Caco-2 (cell line): ENCODE data around the gene RNF4. TPM values are rescaled to one million over a fixed set of nuclear protein-coding genes. Genes with fewer than 3 reads are reported as not detected.

Source experiments
- BruUV-seq: library from RNA; stranded (reverse); fragments of 400-500 nt; replicated peaks from 2 replicates; lab custom pipeline; 2021; lab: Mats Ljungman, UMichigan
- CTCF ChIA-PET: fragments of 300-600 bp; sonication (Branson Sonifier 250); formaldehyde crosslinking; loops from one replicate; lab custom pipeline; 2022; ENCODE audit warnings: antibody characterized with exemption; lab: Charles Lee
- POLR2A ChIA-PET: fragments of 300-600 bp; sonication (Branson Sonifier 250); formaldehyde crosslinking; loops from one replicate; lab custom pipeline; 2022; ENCODE audit warnings: antibody characterized with exemption; lab: Charles Lee
- DNase-seq, 2 experiments: peaks; one replicate each; pipeline versions ENCODE4 v3.0.0 to v3.0.0-alpha.2; 2020 to 2022
- H3K27me3 ChIP-seq: replicated peaks from 2 replicates; pipeline ENCODE4 v1.6.0; 2011; ENCODE audit warnings: low read length; ENCODE audit not compliant: control insufficient read depth, insufficient read depth
- H3K36me3 ChIP-seq: 2 replicates; pipeline ENCODE4 v1.5.1; 2011; ENCODE audit warnings: low read length; ENCODE audit not compliant: control insufficient read depth, insufficient read depth
- H3K4me1 ChIP-seq: fragments of 250-450 bp; sonication (Bioruptor Pico); 2 replicates; pipeline ENCODE4 v1.5.1; 2020; ENCODE audit warnings: mild to moderate bottlenecking
- H3K4me3 ChIP-seq: 2 replicates; pipeline ENCODE4 v1.5.1; 2011; ENCODE audit warnings: low read depth, mild to moderate bottlenecking, control low read depth, low read length
- H3K9me3 ChIP-seq: fragments of 250-450 bp; sonication (Bioruptor Pico); 2 replicates; pipeline ENCODE4 v1.5.1; 2020; ENCODE audit warnings: mild to moderate bottlenecking, moderate library complexity
- H3K27ac Mint-ChIP-seq: one replicate; pipeline ENCODE4 v1.8.0; 2022; ENCODE audit warnings: mixed read lengths; ENCODE audit not compliant: unreplicated experiment
- H3K27me3 Mint-ChIP-seq: one replicate; pipeline ENCODE4 v1.8.0; 2022; ENCODE audit warnings: mixed read lengths; ENCODE audit not compliant: insufficient read depth, unreplicated experiment
- H3K36me3 Mint-ChIP-seq: one replicate; pipeline ENCODE4 v1.8.0; 2022; ENCODE audit warnings: mild to moderate bottlenecking, mixed read lengths; ENCODE audit not compliant: insufficient read depth, unreplicated experiment
- H3K4me1 Mint-ChIP-seq: one replicate; pipeline ENCODE4 v1.8.0; 2022; ENCODE audit warnings: low read depth, mixed read lengths; ENCODE audit not compliant: unreplicated experiment
- H3K4me3 Mint-ChIP-seq: one replicate; pipeline ENCODE4 v1.8.0; 2022; ENCODE audit warnings: mild to moderate bottlenecking, moderate library complexity, mixed read lengths; ENCODE audit not compliant: unreplicated experiment
- H3K9me3 Mint-ChIP-seq: one replicate; pipeline ENCODE4 v1.8.0; 2022; ENCODE audit warnings: mixed read lengths; ENCODE audit not compliant: unreplicated experiment
- CTCF ChIP-seq, 2 experiments: fragments of 200-600 bp in 1 of 2; IDR thresholded peaks; 1 replicate in 1 of 2; 2 replicates in 1 of 2; pipeline versions ENCODE4 v1.5.1 to v1.8.0; 2011 to 2022; ENCODE audit warnings: antibody characterized with exemption in 1 of 2, control low read depth in 1 of 2, inconsistent platforms in 1 of 2, low read depth in 1 of 2, low read length in 1 of 2, mild to moderate bottlenecking in 1 of 2, moderate library complexity in 1 of 2; ENCODE audit not compliant: insufficient read depth in 1 of 2, severe bottlenecking in 1 of 2, unreplicated experiment in 1 of 2
- intact Hi-C: fragments of 100-400 bp; cut with micrococcal nuclease; formaldehyde crosslinking; loops from one replicate; pipeline ENCODE4 v1.10.0; 2022; ENCODE audit not compliant: unreplicated experiment
- total RNA-seq: library from RNA; stranded (reverse); gene quantifications from 2 replicates; pipeline ENCODE4 v1.2.3, GENCODE V29; 2022

The RNF4 gene
- total RNA-seq, 1 experiment from 2014 or later, result 75.4 TPM

- peaks cover 80% of the 10 kb centered on the region for H3K36me3 Mint-ChIP-seq
- H3K4me1 ChIP-seq, result no peaks in the 10 kb centered on the region
- H3K4me1 Mint-ChIP-seq, result no peaks in the 10 kb centered on the region
- ChIA-PET POLR2A (no interaction called here), CTCF (no interaction called here)
- intact Hi-C loops, result no loop called here
- H3K27me3 ChIP-seq, result no peaks in the 10 kb centered on the region
- no peaks in the 10 kb centered on the region for H3K9me3 ChIP-seq
- H3K36me3 ChIP-seq, result peaks cover 2% of the 10 kb centered on the region
- H3K9me3 Mint-ChIP-seq, result no peaks in the 10 kb centered on the region
- H3K4me3 Mint-ChIP-seq, result no peak overlapping the region
- no peak overlapping the region for H3K27ac Mint-ChIP-seq
- no peak overlapping the region for H3K4me3 ChIP-seq
- TF ChIP-seq CTCF (IDR thresholded peaks at IDR 0.05; ENCODE audit: insufficient read depth in 1 of 2, low read depth in 1 of 2, low read length in 1 of 2, severe bottlenecking in 1 of 2, unreplicated experiment in 1 of 2), result no peak
- DNase-seq, result no peak
- no peaks in the 10 kb centered on the region for H3K27me3 Mint-ChIP-seq
- BruUV-seq, result no TSS peak
These were observed 32.2 kb downstream of the RNF4 start for GRCh38 chr4:2501034-2501594.

GRCh38 chr4:2503809-2504208 lies 34.9 kb downstream of the RNF4 start:
- Mint-ChIP-seq H3K4me1 (no peaks in the 10 kb centered on the region), H3K4me3 (no peak overlapping the region), H3K27ac (no peak overlapping the region), H3K36me3 (peaks cover 77% of the 10 kb centered on the region), H3K27me3 (no peaks in the 10 kb centered on the region), H3K9me3 (no peaks in the 10 kb centered on the region)
- H3K4me3 ChIP-seq, result no peak overlapping the region
- BruUV-seq, result no TSS peak
- no peaks in the 10 kb centered on the region for H3K27me3 ChIP-seq
- POLR2A ChIA-PET, result no interaction called here
- intact Hi-C loops, result no loop called here
- no peaks in the 10 kb centered on the region for H3K9me3 ChIP-seq
- no peak for TF ChIP-seq CTCF (IDR thresholded peaks at IDR 0.05; ENCODE audit: insufficient read depth in 1 of 2, low read depth in 1 of 2, low read length in 1 of 2, severe bottlenecking in 1 of 2, unreplicated experiment in 1 of 2)
- peaks cover 2% of the 10 kb centered on the region for H3K36me3 ChIP-seq
- H3K4me1 ChIP-seq, result no peaks in the 10 kb centered on the region
- CTCF ChIA-PET, result interaction anchor here (1.1 kb wide), 1 partner anchor 32 kb away, joined by 3 read pairs; no protein-coding TSS in a partner anchor
- DNase-seq, result no peak

GRCh38 chr4:2507259-2507658 lies 38.4 kb downstream of the RNF4 start:
- Mint-ChIP-seq H3K9me3 (no peaks in the 10 kb centered on the region), H3K27me3 (no peaks in the 10 kb centered on the region), H3K4me1 (no peaks in the 10 kb centered on the region), H3K36me3 (peaks cover 74% of the 10 kb centered on the region), H3K27ac (no peak overlapping the region), H3K4me3 (no peak overlapping the region)
- no peaks in the 10 kb centered on the region for H3K9me3 ChIP-seq
- no peaks in the 10 kb centered on the region for H3K27me3 ChIP-seq
- ChIA-PET CTCF (interaction anchor here (1.0 kb wide), 1 partner anchor 28 kb away, joined by 3 read pairs; no protein-coding TSS in a partner anchor), POLR2A (no interaction called here)
- H3K36me3 ChIP-seq, result no peaks in the 10 kb centered on the region; the same call in 1 of the 2 replicates
- no peak for DNase-seq
- no peaks in the 10 kb centered on the region for H3K4me1 ChIP-seq
- BruUV-seq, result no TSS peak
- intact Hi-C loops, result no loop called here
- no peak overlapping the region for H3K4me3 ChIP-seq
- no peak for TF ChIP-seq CTCF (IDR thresholded peaks at IDR 0.05; ENCODE audit: insufficient read depth in 1 of 2, low read depth in 1 of 2, low read length in 1 of 2, severe bottlenecking in 1 of 2, unreplicated experiment in 1 of 2)
